ENCODE results near the gene ZCCHC10. TPM values are rescaled to one million over a fixed set of nuclear protein-coding genes. Genes with fewer than 3 reads are reported as not detected.

Gene ZCCHC10
- total RNA-seq = 10 to 100 TPM; 29.1 to 35.7 TPM
- 45.4 TPM for polyA plus RNA-seq (ENCODE audit: insufficient read depth, low read depth, low replicate concordance)
- long read RNA-seq, donor 1, transcript ZCCHC10-201 (4 exons, 2,178 nt) = major isoform, 9 of 19 reads
- long read RNA-seq, donor 1, transcript ZCCHC10-207 (5 exons, 1,070 nt) = minor isoform, 7 of 19 reads
- long read RNA-seq, donor 1, partial matches to known transcripts = 0 of 19 reads
- long read RNA-seq, donor 1, other reads (novel, unspliced or antisense) = 0 of 19 reads
- long read RNA-seq, donor 2, transcript ZCCHC10-201 (4 exons, 2,178 nt) = major isoform, 8 of 19 reads
- long read RNA-seq, donor 2, partial matches to known transcripts = 0 of 19 reads
- long read RNA-seq, donor 2, other reads (novel, unspliced or antisense) = 0 of 19 reads

DNA sequence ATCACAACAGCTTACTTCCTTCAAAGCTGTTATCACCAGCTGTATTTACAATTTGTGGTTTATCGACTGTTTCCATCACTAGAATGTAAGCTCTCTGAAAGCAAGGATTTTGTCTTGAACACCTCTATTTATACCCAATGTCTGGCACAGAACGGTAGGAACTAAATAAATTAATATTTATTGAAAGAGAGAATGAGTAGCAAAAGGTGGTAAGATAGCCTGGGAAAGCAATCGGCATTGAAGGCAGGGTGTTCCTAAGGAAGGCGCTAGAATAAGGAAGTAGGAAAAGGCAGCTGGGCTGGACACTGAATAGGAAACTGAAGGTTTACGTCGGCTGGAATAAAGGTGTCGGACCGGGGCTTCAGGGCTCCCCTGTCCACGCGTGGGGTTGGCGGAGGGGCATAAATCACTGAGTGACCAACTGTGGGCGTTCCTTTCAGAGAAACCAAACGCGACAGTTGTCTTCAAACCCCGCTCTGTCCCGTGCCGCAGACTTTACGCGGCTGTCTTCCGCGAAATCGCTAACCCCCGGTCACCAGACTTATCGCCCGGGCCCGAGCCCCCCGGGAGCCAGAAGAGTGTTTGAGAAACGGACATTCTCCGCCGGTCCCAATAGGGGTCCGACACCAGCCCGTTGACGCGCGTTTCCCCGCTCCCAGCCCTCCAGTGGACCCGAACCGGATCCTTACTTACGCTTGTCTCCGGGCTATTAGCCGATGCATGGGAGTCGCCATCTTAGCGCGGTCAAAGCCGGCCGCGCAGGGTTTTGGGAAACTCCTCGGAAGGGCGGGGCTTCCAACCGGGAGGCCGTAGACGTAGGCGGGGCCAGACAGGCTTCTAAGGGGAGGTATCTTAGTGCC, at the start of gene ZCCHC10:
ZCCHC10 (minus strand) TSS at position 746 of the 860 bp plus-strand sequence; CDS start at position 734, 12 bp downstream.
- TF ChIP-seq POLR2A (IDR thresholded peaks at IDR 0.05) = peak; percentile 14
- TF ChIP-seq, protein P1, sequence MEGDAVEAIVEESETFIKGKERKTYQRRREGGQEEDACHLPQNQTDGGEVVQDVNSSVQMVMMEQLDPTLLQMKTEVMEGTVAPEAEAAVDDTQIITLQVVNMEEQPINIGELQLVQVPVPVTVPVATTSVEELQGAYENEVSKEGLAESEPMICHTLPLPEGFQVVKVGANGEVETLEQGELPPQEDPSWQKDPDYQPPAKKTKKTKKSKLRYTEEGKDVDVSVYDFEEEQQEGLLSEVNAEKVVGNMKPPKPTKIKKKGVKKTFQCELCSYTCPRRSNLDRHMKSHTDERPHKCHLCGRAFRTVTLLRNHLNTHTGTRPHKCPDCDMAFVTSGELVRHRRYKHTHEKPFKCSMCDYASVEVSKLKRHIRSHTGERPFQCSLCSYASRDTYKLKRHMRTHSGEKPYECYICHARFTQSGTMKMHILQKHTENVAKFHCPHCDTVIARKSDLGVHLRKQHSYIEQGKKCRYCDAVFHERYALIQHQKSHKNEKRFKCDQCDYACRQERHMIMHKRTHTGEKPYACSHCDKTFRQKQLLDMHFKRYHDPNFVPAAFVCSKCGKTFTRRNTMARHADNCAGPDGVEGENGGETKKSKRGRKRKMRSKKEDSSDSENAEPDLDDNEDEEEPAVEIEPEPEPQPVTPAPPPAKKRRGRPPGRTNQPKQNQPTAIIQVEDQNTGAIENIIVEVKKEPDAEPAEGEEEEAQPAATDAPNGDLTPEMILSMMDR (IDR thresholded peaks at IDR 0.05) = no peak
- DNase-seq = peak; percentile 97
- WGBS, 2 donors = 1% methylated on average over 28 to 51 of the region's 53 CpGs
- H3K4me1 ChIP-seq = no peaks in the 10 kb centered on the region
- no peaks in the 10 kb centered on the region for H3K36me3 ChIP-seq (ENCODE audit: low read depth, missing control alignments)
- H3K9me3 ChIP-seq = no peaks in the 10 kb centered on the region
- H3K27me3 ChIP-seq = no peaks in the 10 kb centered on the region
- intact Hi-C loops (cut with DNase I; ENCODE audit: low total_unique reads) = no loop called here
- peak within 1 kb of the TSS; percentile 90 to 94 for H3K27ac ChIP-seq
- peak within 1 kb of the TSS; percentile 89 to 90 for H3K4me3 ChIP-seq

DNA sequence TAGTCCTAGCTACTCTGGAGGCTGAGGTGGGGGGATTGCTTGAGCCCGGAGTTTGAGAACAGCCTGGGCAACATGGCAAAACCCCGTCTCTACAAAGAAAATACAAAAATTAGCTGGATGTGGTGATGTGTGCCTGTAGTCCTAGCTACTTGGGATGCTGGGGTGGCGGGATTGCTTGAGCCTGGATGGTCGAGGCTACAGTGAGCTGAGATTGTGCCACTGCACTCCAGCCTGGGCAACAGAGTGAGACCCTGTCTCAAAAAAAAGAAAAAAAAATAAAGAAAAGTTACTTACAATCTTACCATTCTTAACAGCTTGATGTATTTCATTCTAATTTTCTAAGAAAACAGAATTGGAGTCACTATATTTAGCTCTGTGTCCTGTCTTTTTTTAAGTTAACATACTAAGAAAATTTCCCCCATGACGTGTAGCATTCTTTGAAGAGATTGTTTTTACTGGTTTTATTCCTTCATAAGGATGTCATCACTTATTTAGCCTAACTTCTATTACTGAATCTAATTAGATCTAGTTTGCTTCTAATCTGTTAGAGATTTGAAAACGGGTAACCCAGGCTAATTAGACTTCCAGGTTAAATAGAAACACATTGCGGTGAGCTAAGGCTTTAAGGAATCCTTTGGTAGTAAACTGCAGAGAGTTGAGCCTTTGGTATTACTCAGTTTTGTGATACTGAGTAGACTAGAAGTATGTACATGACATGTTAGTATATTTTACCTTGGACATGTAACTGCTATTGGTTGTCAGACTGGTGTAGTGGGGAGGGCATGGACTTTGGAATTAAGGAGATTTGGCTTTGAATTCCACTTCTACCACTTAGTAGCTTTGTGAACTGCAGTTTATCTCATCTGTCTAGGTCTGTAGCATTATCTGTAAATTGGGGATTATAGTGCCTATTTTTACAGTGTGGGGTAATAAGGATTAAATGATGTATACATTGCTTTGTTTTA, 49.5 kb upstream of the ZCCHC10 start:
- 80 to 82% methylated on average over 7 of the region's 7 CpGs for WGBS, 2 donors
- TF ChIP-seq, protein P1 (IDR thresholded peaks at IDR 0.05) = no peak
- TF ChIP-seq POLR2A (IDR thresholded peaks at IDR 0.05) = no peak

DNA sequence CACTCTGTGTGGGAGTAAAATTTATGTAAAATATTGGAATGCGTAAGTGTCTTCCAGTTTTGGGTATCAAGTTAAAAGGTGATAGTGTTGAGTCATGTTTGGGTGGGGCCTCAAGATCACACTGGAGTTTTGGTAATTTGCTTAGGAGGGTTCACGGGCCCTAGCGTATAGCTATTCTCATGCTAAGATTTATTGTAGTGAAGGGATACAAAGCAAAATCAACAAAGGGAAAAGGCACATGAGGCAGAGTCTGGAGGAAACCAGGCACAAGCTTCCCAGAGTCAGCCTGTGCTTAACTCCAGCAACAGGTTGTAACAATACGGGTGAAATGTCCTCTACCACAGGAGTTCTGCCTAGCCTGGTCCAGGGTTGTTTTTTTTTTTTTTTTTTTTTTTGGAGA, 45.7 kb upstream of the ZCCHC10 start:
- H3K4me1 ChIP-seq = no peaks in the 10 kb centered on the region
- H3K27me3 ChIP-seq = no peaks in the 10 kb centered on the region
- 68 to 84% methylated on average over 4 of the region's 4 CpGs for WGBS, 2 donors
- no peak overlapping the region for H3K4me3 ChIP-seq
- intact Hi-C loops (cut with DNase I; ENCODE audit: low total_unique reads) = no loop called here
- DNase-seq = no peak
- H3K36me3 ChIP-seq (ENCODE audit: low read depth, missing control alignments) = no peaks in the 10 kb centered on the region
- no peaks in the 10 kb centered on the region for H3K9me3 ChIP-seq
- TF ChIP-seq POLR2A (IDR thresholded peaks at IDR 0.05) = no peak
- TF ChIP-seq, protein P1 (IDR thresholded peaks at IDR 0.05) = no peak
- no peak overlapping the region for H3K27ac ChIP-seq

More for the DNA sequence above, 49.5 kb upstream of the ZCCHC10 start:
- Histone ChIP-seq H3K4me1 (no peaks in the 10 kb centered on the region), H3K36me3 (ENCODE audit: low read depth, missing control alignments) (no peaks in the 10 kb centered on the region), H3K9me3 (no peaks in the 10 kb centered on the region), H3K27ac (no peak overlapping the region), H3K27me3 (no peaks in the 10 kb centered on the region), H3K4me3 (no peak overlapping the region)
- intact Hi-C loops (cut with DNase I; ENCODE audit: low total_unique reads) = no loop called here
- DNase-seq = no peak

DNA sequence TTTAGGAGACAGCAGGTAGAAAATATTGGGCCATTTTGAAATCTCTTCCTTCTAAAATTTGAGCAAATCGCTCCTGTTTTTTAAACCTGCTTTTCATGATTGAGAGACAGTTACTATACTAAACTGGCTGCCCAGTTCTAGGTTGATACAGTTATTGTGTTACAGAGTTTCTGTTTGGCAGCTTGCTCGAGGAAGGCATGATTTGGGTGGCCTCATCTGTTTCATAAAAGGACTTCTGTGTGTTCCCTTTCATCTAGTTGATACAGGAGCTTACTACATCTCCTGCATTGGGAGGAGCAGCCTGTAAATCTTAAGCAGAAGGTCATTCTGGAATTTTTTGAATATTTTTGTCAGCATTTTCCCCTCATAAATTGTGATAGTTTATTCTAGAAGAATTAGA, 39.7 kb upstream of the ZCCHC10 start:
- Histone ChIP-seq H3K27ac (peak overlapping the region; percentile 53 to 62), H3K36me3 (ENCODE audit: low read depth, missing control alignments) (no peaks in the 10 kb centered on the region), H3K27me3 (no peaks in the 10 kb centered on the region), H3K4me3 (no peak overlapping the region), H3K9me3 (no peaks in the 10 kb centered on the region), H3K4me1 (peaks cover 13% of the 10 kb centered on the region)
- TF ChIP-seq POLR2A (IDR thresholded peaks at IDR 0.05) = no peak
- TF ChIP-seq, protein P1 (IDR thresholded peaks at IDR 0.05) = no peak
- WGBS, 2 donors = 47 to 57% methylated on average over 2 of the region's 2 CpGs
- DNase-seq = peak; percentile 77
- intact Hi-C loops (cut with DNase I; ENCODE audit: low total_unique reads) = no loop called here

Data from testis (tissue), 5 donors.